Fibroblast of upper back skin (primary cell): Measurements from ENCODE around the gene INSYN2A.
A peak's percentile ranks its signal among the peaks of the same experiment; 100 is the strongest.

Experiments used
- DNase-seq: peaks from one replicate; pipeline ENCODE4 v3.0.0-alpha.2; 2013

INSYN2A gene

DNA sequence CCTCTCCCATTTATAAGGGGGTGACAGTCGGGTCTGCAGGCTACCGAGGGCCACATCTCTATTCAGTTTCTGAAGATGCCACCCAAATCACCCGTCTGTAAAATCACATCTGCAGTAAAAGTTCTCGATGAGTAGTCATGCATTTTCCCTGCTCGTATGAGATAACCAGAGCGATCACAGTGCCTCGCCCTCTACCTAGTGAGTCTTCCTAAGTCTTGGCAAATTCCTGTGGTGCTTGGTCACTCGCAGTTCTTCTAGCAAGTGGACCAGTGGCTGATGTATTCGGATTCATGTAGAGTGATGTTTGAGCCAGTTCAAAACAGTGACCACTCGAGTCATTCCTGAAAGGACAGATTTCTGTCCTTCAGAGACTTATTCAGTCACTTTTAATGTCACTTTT lies 44.9 kb downstream of the INSYN2A start:
- DNase-seq = no peak

- DNase-seq = peak; percentile 27
Observed at GRCh38 chr10:127150136-127150535, 46.3 kb downstream of the INSYN2A start.

DNA sequence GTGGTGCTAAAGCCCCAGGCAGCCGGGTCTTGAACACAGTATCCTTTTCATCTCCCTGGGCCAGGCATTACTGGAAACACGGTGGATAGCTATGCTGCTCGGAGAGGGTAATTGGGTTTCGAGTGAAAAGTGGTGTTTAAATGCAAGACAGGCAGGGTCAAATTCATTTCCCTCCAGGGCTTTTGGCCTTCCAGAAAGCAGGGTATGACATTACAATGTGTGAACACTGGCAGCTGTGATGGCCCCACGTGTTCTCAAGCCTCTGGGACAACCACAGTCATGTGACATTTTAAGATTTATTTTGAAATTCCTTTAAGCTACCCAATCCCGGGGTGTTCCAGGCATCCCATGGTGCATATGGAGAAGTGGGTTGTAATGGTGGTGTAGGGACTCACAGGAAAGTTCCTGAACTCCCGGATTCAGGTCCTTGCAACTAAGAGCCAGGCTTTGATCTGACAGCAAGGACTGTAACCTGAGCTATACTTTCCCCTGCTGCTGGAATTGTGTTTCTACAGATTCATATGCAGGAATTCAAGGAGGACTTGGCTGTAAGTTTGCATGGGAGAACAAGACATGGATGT lies 46.8 kb downstream of the INSYN2A start:
- DNase-seq = peak; percentile 47

DNA sequence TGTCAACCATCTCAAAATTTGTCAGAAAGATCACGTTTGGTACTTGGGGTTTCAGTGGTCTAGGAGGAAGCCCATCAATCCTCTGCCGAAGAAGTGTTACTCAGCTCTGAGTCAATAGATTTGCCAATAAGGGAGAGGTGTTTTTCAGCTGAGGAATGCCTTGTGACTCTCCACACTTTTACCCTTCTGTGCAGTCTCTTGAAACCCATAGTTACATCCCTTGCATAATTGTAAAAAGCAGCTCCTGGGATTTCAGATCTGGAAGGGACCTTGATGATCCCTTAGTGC lies 47.5 kb downstream of the INSYN2A start:
- DNase-seq = peak; percentile 92

- peak; percentile 91 for DNase-seq
Observed at GRCh38 chr10:127148066-127148932, 48.1 kb downstream of the INSYN2A start.

DNA sequence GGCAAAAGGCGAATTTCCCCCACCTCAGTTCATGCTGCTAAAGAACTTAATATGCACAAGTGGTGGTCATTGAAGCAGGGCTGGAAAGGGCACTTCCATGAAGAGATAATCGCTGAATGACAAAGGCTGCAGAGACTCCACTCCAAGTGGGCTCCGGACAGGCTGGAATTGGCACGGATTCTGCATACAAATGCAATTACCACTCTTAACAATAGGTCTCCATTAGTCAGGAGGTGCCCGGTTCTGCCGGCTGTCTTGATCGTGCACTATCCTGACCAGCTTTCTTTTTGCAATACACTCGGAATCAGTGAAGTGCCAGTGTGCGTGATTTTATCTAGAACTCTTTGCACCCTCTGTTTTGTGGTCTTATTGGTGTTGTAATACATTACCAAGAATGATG lies 49.7 kb downstream of the INSYN2A start:
- DNase-seq = no peak
